HCT116 (cell line): ENCODE measurements around the gene ZNF862. TPM values are rescaled to one million over a fixed set of nuclear protein-coding genes. Genes with fewer than 3 reads are reported as not detected.

Source experiments
- ATAC-seq: fragments of 200-7000 bp; cut with Tn5 transposase; 2 replicates; pipeline ENCODE4 v1.9.1; 2020; ENCODE audit warnings: mild to moderate bottlenecking, moderate library complexity
- BruUV-seq: library from RNA; stranded (reverse); fragments of 400-500 nt; replicated peaks from 2 replicates; lab custom pipeline; 2021; lab: Mats Ljungman, UMichigan
- CTCF ChIA-PET: fragments of 300-600 bp; sonication (Branson Sonifier 250); formaldehyde crosslinking; loops from one replicate; lab custom pipeline; 2021; ENCODE audit warnings: antibody characterized with exemption; lab: Charles Lee
- POLR2A ChIA-PET: fragments of 300-600, 350-600 bp; sonication (Branson Sonifier 250); formaldehyde crosslinking; loops from one replicate; lab custom pipeline; 2021; ENCODE audit warnings: antibody characterized with exemption; lab: Charles Lee
- RAD21 ChIA-PET, 2 experiments: fragments of 300-600 bp; sonication (Branson Sonifier 250); formaldehyde crosslinking; loops; one replicate each; lab custom pipeline; 2023; ENCODE audit warnings: low total read pairs in 2 of 2; ENCODE audit not compliant: uncharacterized antibody in 2 of 2, unreplicated experiment in 2 of 2, low non-redundant PET in 1 of 2; lab: Charles Lee
- DNase-seq: peaks from one replicate; pipeline ENCODE4 v3.0.0-alpha.2; 2010; ENCODE audit warnings: low read depth, low spot score
- H2AFZ ChIP-seq: fragments of 200-600 bp; shearing (Covaris generic), sonication (generic); 2 replicates; pipeline ENCODE4 v1.6.1; 2017; ENCODE audit warnings: low read depth, mixed run types, mixed read lengths, antibody characterized with exemption, low read length; ENCODE audit not compliant: poor library complexity, severe bottlenecking
- H3K27ac ChIP-seq: 2 replicates; pipeline ENCODE4 v1.5.1; 2012; ENCODE audit warnings: low read depth, low read length
- H3K27me3 ChIP-seq: fragments of 200-600 bp; sonication (generic); 2 replicates; pipeline ENCODE4 v1.6.1; 2016; ENCODE audit warnings: mixed run types, low read length, mixed read lengths; ENCODE audit not compliant: insufficient read depth
- H3K36me3 ChIP-seq, 2 experiments: fragments of 200-500 bp in 1 of 2; fragments of 200-600 bp in 1 of 2; sonication (Bioruptor generic) in 1 of 2; sonication (generic) in 1 of 2; 2 replicates each; pipeline versions ENCODE4 v1.5.1 to v1.6.1; 2014 to 2016; ENCODE audit warnings: low read length in 2 of 2, inconsistent platforms in 1 of 2, mixed read lengths in 1 of 2, mixed run types in 1 of 2; ENCODE audit not compliant: insufficient read depth in 2 of 2, control insufficient read depth in 1 of 2
- H3K4me1 ChIP-seq, 2 experiments: fragments of 200-600 bp in 1 of 2; sonication (generic) in 1 of 2; 2 replicates each; pipeline versions ENCODE4 v1.5.1 to v1.6.1; 2012 to 2017; ENCODE audit warnings: low read length in 2 of 2, inconsistent platforms in 1 of 2, mild to moderate bottlenecking in 1 of 2, mixed read lengths in 1 of 2, mixed run types in 1 of 2, moderate library complexity in 1 of 2; ENCODE audit not compliant: insufficient read depth in 2 of 2, control insufficient read depth in 1 of 2
- H3K4me2 ChIP-seq: fragments of 200-600 bp; sonication (generic); 2 replicates; pipeline ENCODE4 v1.6.1; 2017; ENCODE audit warnings: mixed run types, low read length, mixed read lengths
- H3K4me3 ChIP-seq, 2 experiments: fragments of 200-600 bp in 1 of 2; sonication (generic) in 1 of 2; replicated peaks in 1 of 2; 2 replicates each; pipeline ENCODE4 v1.5.1; 2011 to 2016; ENCODE audit warnings: low read length in 2 of 2, control low read depth in 1 of 2, low read depth in 1 of 2, mild to moderate bottlenecking in 1 of 2, mixed read lengths in 1 of 2, mixed run types in 1 of 2
- H3K79me2 ChIP-seq: fragments of 200-600 bp; sonication (generic); 2 replicates; pipeline ENCODE4 v1.6.1; 2017; ENCODE audit warnings: mild to moderate bottlenecking, mixed run types, low read length, moderate library complexity, mixed read lengths; ENCODE audit not compliant: insufficient read depth
- H3K9ac ChIP-seq: fragments of 200-600 bp; sonication (generic); 2 replicates; pipeline ENCODE4 v1.6.1; 2016; ENCODE audit warnings: low read length, mixed read lengths
- H3K9me2 ChIP-seq: fragments of 200-600 bp; sonication (generic), shearing (Covaris generic); 2 replicates; pipeline ENCODE4 v1.6.1; 2017; ENCODE audit warnings: mixed run types, mild to moderate bottlenecking, moderate library complexity; ENCODE audit not compliant: insufficient read depth
- H3K9me3 ChIP-seq, 2 experiments: fragments of 200-500 bp in 1 of 2; fragments of 200-600 bp in 1 of 2; sonication (Bioruptor generic) in 1 of 2; sonication (generic) in 1 of 2; 2 replicates each; pipeline ENCODE4 v1.6.1; 2014 to 2017; ENCODE audit warnings: low read length in 2 of 2, mixed read lengths in 2 of 2, inconsistent platforms in 1 of 2, low read depth in 1 of 2, mild to moderate bottlenecking in 1 of 2, mixed run types in 1 of 2, moderate library complexity in 1 of 2; ENCODE audit not compliant: control insufficient read depth in 1 of 2, insufficient read depth in 1 of 2
- H4K20me1 ChIP-seq: fragments of 200-600 bp; sonication (generic), shearing (Covaris generic); 2 replicates; pipeline ENCODE4 v1.6.1; 2017; ENCODE audit warnings: mixed run types, mild to moderate bottlenecking, moderate library complexity; ENCODE audit not compliant: insufficient read depth
- ATF3 ChIP-seq: IDR thresholded peaks from 2 replicates; pipeline ENCODE4 v1.6.1; 2012
- EGR1 ChIP-seq: IDR thresholded peaks from 2 replicates; pipeline ENCODE4 v1.6.1; 2012; ENCODE audit warnings: low read depth
- ELF1 ChIP-seq: IDR thresholded peaks from 2 replicates; pipeline ENCODE4 v1.6.1; 2012; ENCODE audit warnings: low read depth, borderline replicate concordance
- EZH2phosphoT487 ChIP-seq: fragments of 200-600 bp; IDR thresholded peaks from 2 replicates; pipeline ENCODE4 v1.6.1; 2018; ENCODE audit warnings: antibody characterized with exemption, borderline replicate concordance
- FOSL1 ChIP-seq: IDR thresholded peaks from 2 replicates; pipeline ENCODE4 v1.6.1; 2012; ENCODE audit warnings: low read depth
- JUND ChIP-seq: IDR thresholded peaks from 2 replicates; pipeline ENCODE4 v1.6.1; 2012
- MAX ChIP-seq: IDR thresholded peaks from 2 replicates; pipeline ENCODE4 v1.6.1; 2012
- POLR2A ChIP-seq: IDR thresholded peaks from 2 replicates; pipeline ENCODE4 v1.7.0; 2011; ENCODE audit warnings: borderline replicate concordance; ENCODE audit not compliant: insufficient read depth, insufficient read length; ENCODE audit errors: extremely low read depth
- SP1 ChIP-seq: IDR thresholded peaks from 2 replicates; pipeline ENCODE4 v1.6.1; 2012; ENCODE audit warnings: low read depth
- SRF ChIP-seq: IDR thresholded peaks from 2 replicates; pipeline ENCODE4 v1.6.1; 2012; ENCODE audit warnings: low read depth
- YY1 ChIP-seq: IDR thresholded peaks from 2 replicates; pipeline ENCODE4 v1.6.1; 2011; ENCODE audit warnings: low read length, low read depth, moderate library complexity, mild to moderate bottlenecking; ENCODE audit not compliant: insufficient replicate concordance; ENCODE audit errors: extremely low read depth
- ZBTB33 ChIP-seq: IDR thresholded peaks from 2 replicates; pipeline ENCODE4 v1.6.1; 2011; ENCODE audit warnings: mild to moderate bottlenecking, low read length, moderate library complexity; ENCODE audit not compliant: insufficient replicate concordance; ENCODE audit errors: extremely low read depth
- intact Hi-C: fragments of 100-400 bp; cut with micrococcal nuclease; formaldehyde crosslinking; loops from 2 replicates; pipeline ENCODE4 v1.10.0; 2022
- total RNA-seq: library from RNA; stranded (reverse); gene quantifications from one replicate; pipeline ENCODE4 v1.2.1, GENCODE V29; 2021; ENCODE audit not compliant: unreplicated experiment
- TF ChIP-seq, protein P1 (sequence below), 3 experiments: fragments of 200-600 bp in 1 of 3; sonication (generic) in 1 of 3; IDR thresholded peaks in 2 of 3; conservative IDR thresholded peaks in 1 of 3; 2 replicates each; pipeline ENCODE4 v1.5.1; 2012 to 2017; ENCODE audit warnings: low read depth in 2 of 3, low read length in 2 of 3, antibody characterized with exemption in 1 of 3, borderline replicate concordance in 1 of 3, control low read depth in 1 of 3, mild to moderate bottlenecking in 1 of 3, mixed read lengths in 1 of 3, mixed run types in 1 of 3, moderate library complexity in 1 of 3; ENCODE audit not compliant: insufficient read depth in 1 of 3

Gene ZNF862
- total RNA-seq, 1 experiment from 2014 or later: 8.5 TPM

GRCh38 chr7:149824301-149824741, 13.9 kb upstream of the ZNF862 start (continued):
- TF ChIP-seq YY1 (no peak), ELF1 (no peak), POLR2A (no peak)

- Histone ChIP-seq H4K20me1 (no peaks in the 10 kb centered on the region), H3K9me3 (no peaks in the 10 kb centered on the region), H3K4me2 (no peak overlapping the region), H3K36me3 (no peaks in the 10 kb centered on the region), H3K27me3 (no peaks in the 10 kb centered on the region), H3K4me3 (no peak overlapping the region), H3K4me1 (no peaks in the 10 kb centered on the region), H3K9me2 (no peaks in the 10 kb centered on the region), H3K27ac (no peak overlapping the region), H3K79me2 (no peaks in the 10 kb centered on the region), H2AFZ (no peak overlapping the region), H3K9ac (no peak overlapping the region)
- intact Hi-C loops: no loop called here
- ChIA-PET CTCF (no interaction called here), RAD21 (no interaction called here), POLR2A (no interaction called here)
- BruUV-seq: no TSS peak
- DNase-seq (no peak), ATAC-seq (no peak)
- no peak for TF ChIP-seq EGR1
- TF ChIP-seq, protein P1, sequence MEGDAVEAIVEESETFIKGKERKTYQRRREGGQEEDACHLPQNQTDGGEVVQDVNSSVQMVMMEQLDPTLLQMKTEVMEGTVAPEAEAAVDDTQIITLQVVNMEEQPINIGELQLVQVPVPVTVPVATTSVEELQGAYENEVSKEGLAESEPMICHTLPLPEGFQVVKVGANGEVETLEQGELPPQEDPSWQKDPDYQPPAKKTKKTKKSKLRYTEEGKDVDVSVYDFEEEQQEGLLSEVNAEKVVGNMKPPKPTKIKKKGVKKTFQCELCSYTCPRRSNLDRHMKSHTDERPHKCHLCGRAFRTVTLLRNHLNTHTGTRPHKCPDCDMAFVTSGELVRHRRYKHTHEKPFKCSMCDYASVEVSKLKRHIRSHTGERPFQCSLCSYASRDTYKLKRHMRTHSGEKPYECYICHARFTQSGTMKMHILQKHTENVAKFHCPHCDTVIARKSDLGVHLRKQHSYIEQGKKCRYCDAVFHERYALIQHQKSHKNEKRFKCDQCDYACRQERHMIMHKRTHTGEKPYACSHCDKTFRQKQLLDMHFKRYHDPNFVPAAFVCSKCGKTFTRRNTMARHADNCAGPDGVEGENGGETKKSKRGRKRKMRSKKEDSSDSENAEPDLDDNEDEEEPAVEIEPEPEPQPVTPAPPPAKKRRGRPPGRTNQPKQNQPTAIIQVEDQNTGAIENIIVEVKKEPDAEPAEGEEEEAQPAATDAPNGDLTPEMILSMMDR (IDR thresholded peaks at IDR 0.05 in 2 of 3, conservative IDR thresholded peaks at IDR 0.05 in 1 of 3; ENCODE audit: borderline replicate concordance in 1 of 3, insufficient read depth in 1 of 3, low read depth in 2 of 3, low read length in 2 of 3): no peak
- no peak for TF ChIP-seq MAX
- TF ChIP-seq YY1: no peak
- no peak for TF ChIP-seq ATF3
- TF ChIP-seq SRF: no peak
- no peak for TF ChIP-seq SP1
- no peak for TF ChIP-seq POLR2A
- no peak for TF ChIP-seq ELF1
- no peak for TF ChIP-seq JUND
- no peak for TF ChIP-seq EZH2phosphoT487
- TF ChIP-seq FOSL1: no peak
- no peak for TF ChIP-seq ZBTB33
Observed at GRCh38 chr7:149824748-149825566, 13.2 kb upstream of the ZNF862 start.
